ENCODE measurements around the gene TRMT112. TPM values are rescaled to one million over a fixed set of nuclear protein-coding genes. Genes with fewer than 3 reads are reported as not detected.
"Not testable (repeated sequence)": the region's sequence is repeated elsewhere in the genome, so short reads cannot be mapped to it uniquely, and the experiment has no call there.

TRMT112 gene
- total and polyA plus RNA-seq, 4 donors = 52.5 to 137 (median 131) TPM

DNA sequence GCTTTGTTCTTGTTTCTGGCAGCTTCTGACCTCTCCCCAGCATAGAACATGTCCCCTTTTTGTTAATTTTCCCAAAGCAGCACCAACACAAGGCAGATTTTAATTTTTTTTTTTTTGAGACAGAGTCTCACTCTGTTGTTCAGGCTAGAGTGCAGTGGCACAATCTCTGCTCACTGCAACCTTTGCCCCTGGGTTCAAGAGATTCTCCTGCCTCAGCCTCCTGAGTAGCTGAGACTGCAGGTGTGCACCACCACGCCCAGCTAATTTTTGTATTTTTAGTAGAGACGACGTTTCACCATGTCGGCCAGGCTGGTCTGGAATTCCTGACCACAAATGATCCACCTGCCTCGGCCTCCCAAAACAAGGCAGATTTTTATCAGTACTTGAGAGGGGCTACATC lies 9.6 kb downstream of the TRMT112 start:
- Histone ChIP-seq H3K4me3 (ENCODE audit: low read depth in 1 of 3, low read length in 3 of 3) (peak overlapping the region in 1 of 3 donors; percentile 42), H3K9ac (ENCODE audit: low read depth in 1 of 2, low read length in 2 of 2) (peak overlapping the region in 1 of 2 donors; percentile 87), H3K4me1 (ENCODE audit: control insufficient read depth in 4 of 4, insufficient read depth in 4 of 4, low read length in 3 of 4) (peaks cover 5 to 48% (median 36%) of the 10 kb centered on the region in 4 donors)
- H3K36me3 ChIP-seq (ENCODE audit: control insufficient read depth in 4 of 4, insufficient read depth in 3 of 4, low read depth in 1 of 4, low read length in 3 of 4); H3K27me3 ChIP-seq (ENCODE audit: control insufficient read depth in 4 of 4, insufficient read depth in 4 of 4, low read length in 3 of 4); H3K9me3 ChIP-seq (ENCODE audit: control insufficient read depth in 4 of 4, low read length in 3 of 4); H3K27ac ChIP-seq (ENCODE audit: low read depth in 1 of 2, low read length in 2 of 2); DNase-seq (ENCODE audit: low spot score): not testable (repeated sequence)
- 89% methylated on average over 5 of the region's 5 CpGs for WGBS
- TF ChIP-seq HNF4A (conservative IDR thresholded peaks at IDR 0.05) = peak; percentile 52 to 72

DNA sequence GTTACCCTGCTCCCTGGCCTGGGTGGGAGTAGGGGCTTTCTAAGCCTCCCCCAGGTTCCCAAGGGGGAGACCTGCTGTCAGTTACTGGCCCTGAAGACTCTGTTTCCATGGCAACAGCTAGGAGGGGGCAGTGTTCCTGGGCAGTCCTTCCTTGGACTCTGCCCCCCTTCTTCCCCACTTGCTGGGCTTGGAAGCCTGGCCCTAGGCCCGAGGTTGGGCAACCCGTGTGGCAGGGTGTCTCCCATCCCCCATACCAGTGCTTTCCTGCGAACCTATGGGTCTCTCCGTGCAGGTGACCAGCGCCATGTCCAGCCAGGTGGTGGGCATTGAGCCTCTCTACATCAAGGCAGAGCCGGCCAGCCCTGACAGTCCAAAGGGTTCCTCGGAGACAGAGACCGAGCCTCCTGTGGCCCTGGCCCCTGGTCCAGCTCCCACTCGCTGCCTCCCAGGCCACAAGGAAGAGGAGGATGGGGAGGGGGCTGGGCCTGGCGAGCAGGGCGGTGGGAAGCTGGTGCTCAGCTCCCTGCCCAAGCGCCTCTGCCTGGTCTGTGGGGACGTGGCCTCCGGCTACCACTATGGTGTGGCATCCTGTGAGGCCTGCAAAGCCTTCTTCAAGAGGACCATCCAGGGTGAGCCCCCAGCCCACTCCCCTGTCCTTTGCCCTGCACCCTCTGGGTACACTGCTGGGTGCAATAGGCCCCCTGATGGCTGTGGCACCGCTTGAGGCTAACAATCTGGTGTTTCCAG lies 10.3 kb downstream of the TRMT112 start:
- Histone ChIP-seq H3K27me3 (ENCODE audit: control insufficient read depth in 4 of 4, insufficient read depth in 4 of 4, low read length in 3 of 4) (no peaks in the 10 kb centered on the region), H3K9ac (ENCODE audit: low read depth in 1 of 2, low read length in 2 of 2) (peak overlapping the region; percentile 52 to 87), H3K36me3 (ENCODE audit: control insufficient read depth in 4 of 4, insufficient read depth in 3 of 4, low read depth in 1 of 4, low read length in 3 of 4) (no peaks in the 10 kb centered on the region), H3K27ac (ENCODE audit: low read depth in 1 of 2, low read length in 2 of 2) (peak overlapping the region; percentile 94 to 98), H3K4me3 (ENCODE audit: low read depth in 1 of 3, low read length in 3 of 3) (peak overlapping the region; percentile 76 to 90 (median 85)), H3K9me3 (ENCODE audit: control insufficient read depth in 4 of 4, low read length in 3 of 4) (no peaks in the 10 kb centered on the region), H3K4me1 (ENCODE audit: control insufficient read depth in 4 of 4, insufficient read depth in 4 of 4, low read length in 3 of 4) (peaks cover 5 to 46% (median 32%) of the 10 kb centered on the region in 4 donors)
- peak; percentile 65 for DNase-seq (ENCODE audit: low spot score)
- TF ChIP-seq HNF4A (conservative IDR thresholded peaks at IDR 0.05) (peak; percentile 86), NR2F2 (IDR thresholded peaks at IDR 0.05) (no peak), TAF1 (conservative IDR thresholded peaks at IDR 0.05) (no peak), EGR1 (IDR thresholded peaks at IDR 0.05; ENCODE audit: low read depth in 2 of 2) (peak in 1 of 2 donors; percentile 16), FOXA1 (IDR thresholded peaks at IDR 0.05) (no peak), GABPA (IDR thresholded peaks at IDR 0.05 in 1 of 2, conservative IDR thresholded peaks at IDR 0.05 in 1 of 2) (peak in 1 of 2 donors; percentile 71), JUND (IDR thresholded peaks at IDR 0.05) (peak in 1 of 2 donors; percentile 28), YY1 (IDR thresholded peaks at IDR 0.05) (no peak), REST (IDR thresholded peaks at IDR 0.05) (no peak), SP1 (IDR thresholded peaks at IDR 0.05) (peak; percentile 64), ATF3 (IDR thresholded peaks at IDR 0.05) (no peak), RXRA (IDR thresholded peaks at IDR 0.05) (peak; percentile 42 to 71), HNF4G (IDR thresholded peaks at IDR 0.05) (peak; percentile 78), RAD21 (IDR thresholded peaks at IDR 0.05) (peak in 1 of 2 donors; percentile 31), FOXA2 (IDR thresholded peaks at IDR 0.05) (no peak)
- TF ChIP-seq, protein P1, sequence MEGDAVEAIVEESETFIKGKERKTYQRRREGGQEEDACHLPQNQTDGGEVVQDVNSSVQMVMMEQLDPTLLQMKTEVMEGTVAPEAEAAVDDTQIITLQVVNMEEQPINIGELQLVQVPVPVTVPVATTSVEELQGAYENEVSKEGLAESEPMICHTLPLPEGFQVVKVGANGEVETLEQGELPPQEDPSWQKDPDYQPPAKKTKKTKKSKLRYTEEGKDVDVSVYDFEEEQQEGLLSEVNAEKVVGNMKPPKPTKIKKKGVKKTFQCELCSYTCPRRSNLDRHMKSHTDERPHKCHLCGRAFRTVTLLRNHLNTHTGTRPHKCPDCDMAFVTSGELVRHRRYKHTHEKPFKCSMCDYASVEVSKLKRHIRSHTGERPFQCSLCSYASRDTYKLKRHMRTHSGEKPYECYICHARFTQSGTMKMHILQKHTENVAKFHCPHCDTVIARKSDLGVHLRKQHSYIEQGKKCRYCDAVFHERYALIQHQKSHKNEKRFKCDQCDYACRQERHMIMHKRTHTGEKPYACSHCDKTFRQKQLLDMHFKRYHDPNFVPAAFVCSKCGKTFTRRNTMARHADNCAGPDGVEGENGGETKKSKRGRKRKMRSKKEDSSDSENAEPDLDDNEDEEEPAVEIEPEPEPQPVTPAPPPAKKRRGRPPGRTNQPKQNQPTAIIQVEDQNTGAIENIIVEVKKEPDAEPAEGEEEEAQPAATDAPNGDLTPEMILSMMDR (IDR thresholded peaks at IDR 0.05; ENCODE audit: low read depth, low read length, missing input control) = no peak
- TF ChIP-seq, protein P2, sequence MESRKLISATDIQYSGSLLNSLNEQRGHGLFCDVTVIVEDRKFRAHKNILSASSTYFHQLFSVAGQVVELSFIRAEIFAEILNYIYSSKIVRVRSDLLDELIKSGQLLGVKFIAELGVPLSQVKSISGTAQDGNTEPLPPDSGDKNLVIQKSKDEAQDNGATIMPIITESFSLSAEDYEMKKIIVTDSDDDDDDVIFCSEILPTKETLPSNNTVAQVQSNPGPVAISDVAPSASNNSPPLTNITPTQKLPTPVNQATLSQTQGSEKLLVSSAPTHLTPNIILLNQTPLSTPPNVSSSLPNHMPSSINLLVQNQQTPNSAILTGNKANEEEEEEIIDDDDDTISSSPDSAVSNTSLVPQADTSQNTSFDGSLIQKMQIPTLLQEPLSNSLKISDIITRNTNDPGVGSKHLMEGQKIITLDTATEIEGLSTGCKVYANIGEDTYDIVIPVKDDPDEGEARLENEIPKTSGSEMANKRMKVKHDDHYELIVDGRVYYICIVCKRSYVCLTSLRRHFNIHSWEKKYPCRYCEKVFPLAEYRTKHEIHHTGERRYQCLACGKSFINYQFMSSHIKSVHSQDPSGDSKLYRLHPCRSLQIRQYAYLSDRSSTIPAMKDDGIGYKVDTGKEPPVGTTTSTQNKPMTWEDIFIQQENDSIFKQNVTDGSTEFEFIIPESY (IDR thresholded peaks at IDR 0.05) = no peak
- TF ChIP-seq, protein P3, sequence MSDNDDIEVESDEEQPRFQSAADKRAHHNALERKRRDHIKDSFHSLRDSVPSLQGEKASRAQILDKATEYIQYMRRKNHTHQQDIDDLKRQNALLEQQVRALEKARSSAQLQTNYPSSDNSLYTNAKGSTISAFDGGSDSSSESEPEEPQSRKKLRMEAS (IDR thresholded peaks at IDR 0.05) = peak; percentile 48
- WGBS = 40% methylated on average over 15 of the region's 15 CpGs

Measured in liver (tissue), 9 donors.